Stimulated activated CD8-positive, alpha-beta memory T cell treated with anti-CD3 and anti-CD28 coated beads, Interleukin-12 subunit alpha, Interleukin-12 subunit beta, amount 100 ng/mL, for 1 hour (primary cell): ENCODE results near the gene LIN7A.

ENCODE experiments used
- DNase-seq: peaks from one replicate; pipeline ENCODE4 v3.0.0-alpha.2; 2020; ENCODE audit warnings: low read depth

Gene LIN7A, protein sequence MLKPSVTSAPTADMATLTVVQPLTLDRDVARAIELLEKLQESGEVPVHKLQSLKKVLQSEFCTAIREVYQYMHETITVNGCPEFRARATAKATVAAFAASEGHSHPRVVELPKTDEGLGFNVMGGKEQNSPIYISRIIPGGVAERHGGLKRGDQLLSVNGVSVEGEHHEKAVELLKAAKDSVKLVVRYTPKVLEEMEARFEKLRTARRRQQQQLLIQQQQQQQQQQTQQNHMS

DNA sequence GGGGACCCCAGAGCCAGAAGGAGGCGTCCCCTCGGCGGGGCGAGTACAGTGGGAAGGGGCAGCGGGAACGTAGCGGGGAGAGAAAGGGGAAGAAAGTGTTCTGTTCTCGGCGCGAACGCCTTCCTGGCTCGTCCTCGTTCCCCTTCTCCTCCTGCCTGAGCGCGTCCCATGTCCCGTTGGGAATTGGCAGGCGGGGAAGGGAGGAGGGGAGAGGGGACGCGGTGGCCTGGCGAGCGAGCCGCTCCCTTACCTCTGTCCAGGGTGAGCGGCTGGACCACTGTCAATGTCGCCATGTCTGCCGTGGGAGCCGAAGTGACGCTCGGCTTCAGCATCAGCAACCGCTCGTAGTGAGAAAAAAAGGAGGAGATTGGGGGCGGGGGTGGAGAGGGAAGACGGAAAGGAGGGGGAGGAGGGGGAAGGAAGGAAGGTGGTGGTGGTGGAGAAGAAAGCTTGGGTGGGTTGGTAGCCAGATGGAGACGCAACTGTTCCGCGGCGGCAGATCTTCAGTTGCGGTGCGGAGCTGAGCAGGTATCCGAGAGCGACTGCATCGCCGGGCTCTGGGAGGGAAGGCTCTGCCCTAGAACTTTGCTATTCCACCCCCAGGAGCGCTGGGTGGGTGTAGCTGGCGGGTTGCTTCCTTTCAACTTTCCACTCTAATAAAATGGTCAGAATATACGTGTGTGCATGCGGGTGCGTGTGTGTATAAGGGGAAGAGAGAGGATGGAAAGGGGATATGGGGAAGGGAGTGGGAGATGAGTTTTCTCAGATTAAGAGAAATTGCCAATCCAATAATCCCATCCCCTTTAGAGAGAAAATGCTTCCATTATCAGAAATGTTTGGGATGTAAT, at the start of gene LIN7A:
Gene LIN7A, minus strand, starts transcription at position 544 of the 848 bp plus-strand sequence. Its CDS starts 212 bp downstream, at position 332.
- no peak for DNase-seq

DNA sequence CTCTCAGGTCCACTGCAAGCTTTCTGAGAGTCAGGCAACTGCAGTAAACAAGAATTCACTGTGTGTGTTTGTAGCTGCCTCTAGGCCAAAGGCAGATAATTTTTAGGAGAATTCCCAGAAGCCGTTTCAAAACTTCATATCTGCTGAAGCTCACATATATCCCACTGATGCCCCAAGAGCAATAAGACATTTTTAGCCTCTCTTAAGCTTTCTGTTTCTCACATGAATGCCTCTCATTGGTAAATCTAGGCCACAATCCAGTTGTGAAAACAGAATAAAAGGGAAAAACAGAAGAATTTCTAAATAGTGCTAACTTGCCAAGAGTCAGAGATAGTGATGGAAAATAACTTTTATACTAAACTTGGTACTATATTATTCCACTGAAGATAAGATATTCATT, 48.5 kb upstream of the LIN7A start:
- DNase-seq, result no peak

DNA sequence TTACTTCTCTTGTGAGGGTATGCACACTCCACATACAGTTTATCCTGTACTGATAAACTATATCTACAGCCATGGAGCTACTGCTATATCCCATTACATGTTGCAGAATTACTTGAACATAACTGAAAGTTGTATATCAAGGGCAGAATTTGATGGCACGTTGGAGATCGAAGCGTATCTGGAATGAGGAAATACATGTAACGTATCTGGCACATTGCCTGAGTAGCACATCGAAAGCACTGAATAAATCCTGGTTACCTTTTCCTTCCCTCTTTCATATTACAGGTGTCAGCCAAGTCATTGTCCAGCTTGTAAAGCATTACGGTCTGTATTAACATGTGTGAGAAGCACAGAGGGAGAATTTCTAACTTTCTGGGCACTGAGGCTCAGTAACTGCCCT, 42.1 kb upstream of the LIN7A start:
- DNase-seq, result no peak

DNA sequence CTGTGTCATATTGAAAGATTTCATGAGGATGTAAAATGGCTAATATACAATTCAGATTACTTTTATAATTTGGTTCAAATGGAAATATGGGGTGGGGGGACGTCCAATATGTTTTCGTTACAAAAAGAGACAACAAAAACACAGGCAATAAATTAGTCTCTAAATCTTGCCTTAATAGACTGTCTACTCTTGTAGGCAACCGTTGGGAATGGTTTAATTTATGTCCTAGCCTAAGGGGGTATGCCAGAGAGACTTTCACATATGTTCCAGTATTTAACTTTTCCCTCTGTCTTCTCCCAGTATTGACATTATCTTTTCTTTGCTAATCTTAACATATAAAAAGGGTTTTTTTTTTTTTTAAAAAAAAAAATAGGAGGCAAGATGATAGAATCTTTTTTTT, 41.5 kb upstream of the LIN7A start:
- DNase-seq, result no peak

DNA sequence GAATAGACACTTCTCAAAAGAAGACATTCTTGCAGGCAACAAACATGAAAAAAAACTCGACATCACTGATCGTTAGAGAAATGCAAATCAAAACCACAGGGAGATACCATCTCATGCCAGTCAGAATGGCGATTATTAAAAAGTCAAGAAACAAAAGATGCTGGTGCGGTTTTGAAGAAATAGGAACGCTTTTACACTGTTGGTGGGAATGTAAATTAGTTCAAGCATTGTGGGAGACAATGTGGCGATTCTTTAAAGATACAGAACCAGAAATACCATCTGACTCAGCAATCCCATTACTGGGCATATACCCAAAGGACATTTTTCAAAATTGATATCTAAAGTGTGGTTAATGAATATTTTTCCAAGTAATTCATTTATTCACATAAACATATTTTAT, 39.6 kb upstream of the LIN7A start:
- DNase-seq, result no peak

DNA sequence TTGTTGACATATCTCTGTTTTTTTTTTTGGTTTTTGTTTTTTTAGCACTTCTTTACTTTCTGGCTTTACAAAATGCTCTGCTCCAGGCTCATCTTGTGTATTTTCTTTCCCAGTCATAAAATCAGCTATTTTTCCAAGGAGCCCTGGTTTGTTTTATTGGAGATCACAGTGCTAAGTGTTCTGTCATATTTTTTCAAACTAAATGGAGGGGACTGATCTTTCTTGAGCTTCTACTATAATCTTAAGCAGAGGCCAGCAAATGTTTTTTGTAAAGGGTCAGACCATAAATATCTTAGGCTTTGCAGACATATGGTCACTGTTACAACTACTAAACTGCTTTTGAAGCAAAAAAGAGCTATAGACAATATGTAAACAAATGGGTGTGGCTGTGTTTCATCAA, 30.6 kb upstream of the LIN7A start:
- DNase-seq, result no peak

DNA sequence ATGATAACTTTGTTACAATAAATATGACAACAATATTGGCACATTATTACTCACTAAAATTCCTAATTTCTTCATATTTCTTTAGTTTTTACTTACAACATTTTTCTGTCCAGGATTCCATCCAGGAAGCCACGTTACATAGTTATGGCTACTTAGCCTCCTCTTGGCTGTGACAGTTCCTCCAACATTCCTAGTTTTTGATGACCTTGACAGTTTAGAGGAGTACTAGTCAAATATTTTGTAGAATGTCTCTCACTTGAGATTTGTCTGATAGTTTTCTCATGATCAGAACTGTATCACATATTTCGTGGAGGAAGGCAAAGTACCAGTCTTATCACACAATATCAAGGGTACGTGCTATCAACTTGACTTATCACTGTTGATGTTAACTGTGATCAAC, 29.8 kb upstream of the LIN7A start:
- no peak for DNase-seq

DNA sequence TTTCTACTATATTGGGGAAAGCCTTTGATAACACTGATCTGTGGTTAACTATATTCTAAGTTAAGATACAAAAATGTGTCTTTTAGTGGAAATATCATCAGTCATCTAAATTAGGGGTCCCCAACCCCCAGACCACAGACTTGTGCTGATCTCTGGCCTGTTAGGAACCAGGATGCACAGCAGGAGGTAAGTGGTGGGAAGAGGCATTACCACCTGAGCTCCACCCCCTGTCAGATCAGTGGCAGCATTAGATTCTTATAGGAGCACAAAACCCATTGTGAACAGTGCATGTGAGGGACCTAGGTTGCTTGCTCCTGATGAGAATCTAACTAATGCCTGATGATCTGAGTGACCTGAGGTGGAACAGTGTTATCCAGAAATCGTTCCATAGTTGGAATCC, 28.3 kb upstream of the LIN7A start:
- no peak for DNase-seq

DNA sequence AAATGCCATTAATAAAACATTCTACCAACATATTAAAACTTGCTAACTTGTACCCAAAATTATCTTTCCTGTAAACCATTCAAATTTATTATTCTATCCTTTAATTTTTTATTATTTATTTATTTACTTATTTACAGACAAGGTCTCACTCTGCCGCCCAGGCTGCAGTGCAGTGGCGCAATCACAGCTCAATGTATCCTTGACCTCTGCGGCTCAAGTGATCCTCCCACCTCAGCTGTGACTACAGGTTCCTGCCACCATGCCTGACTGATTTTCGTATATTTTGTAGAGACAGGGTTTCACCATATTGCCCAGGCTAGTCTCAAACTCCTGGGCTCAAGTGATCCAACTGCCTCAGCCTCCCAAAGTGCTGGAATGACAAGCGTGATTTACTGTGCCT, 20.4 kb upstream of the LIN7A start:
- DNase-seq, result no peak

DNA sequence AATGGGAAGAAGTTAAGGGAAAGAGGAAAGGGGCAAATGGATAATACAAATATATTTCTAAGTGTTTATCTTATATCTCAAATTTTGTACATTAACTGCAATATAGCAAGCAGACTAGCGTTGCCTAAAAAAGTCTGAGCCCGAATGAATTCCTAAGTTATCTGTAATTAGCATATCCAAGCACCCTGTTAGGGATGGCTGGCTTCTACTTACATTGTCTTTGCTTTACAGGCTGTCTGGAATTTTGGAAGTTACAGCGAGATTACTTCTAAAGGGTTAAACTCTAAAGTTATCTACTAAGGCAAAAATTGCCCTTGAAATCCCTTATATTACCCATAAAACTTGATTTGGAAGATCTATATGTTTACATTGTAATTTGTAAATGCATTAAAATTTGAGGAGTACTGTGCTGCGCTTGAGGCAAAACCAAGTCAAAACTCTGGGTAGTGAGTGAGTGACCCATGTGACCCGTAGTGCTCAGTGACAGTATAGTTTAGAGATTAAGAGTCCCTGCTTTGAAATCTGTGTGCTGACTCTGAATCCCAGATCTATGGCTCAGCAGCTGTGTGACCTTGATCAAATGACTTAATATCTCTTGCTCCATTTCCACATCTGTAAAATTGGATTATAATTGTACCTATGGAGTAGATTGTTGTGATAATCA, 17.3 kb upstream of the LIN7A start:
- DNase-seq, result no peak

DNA sequence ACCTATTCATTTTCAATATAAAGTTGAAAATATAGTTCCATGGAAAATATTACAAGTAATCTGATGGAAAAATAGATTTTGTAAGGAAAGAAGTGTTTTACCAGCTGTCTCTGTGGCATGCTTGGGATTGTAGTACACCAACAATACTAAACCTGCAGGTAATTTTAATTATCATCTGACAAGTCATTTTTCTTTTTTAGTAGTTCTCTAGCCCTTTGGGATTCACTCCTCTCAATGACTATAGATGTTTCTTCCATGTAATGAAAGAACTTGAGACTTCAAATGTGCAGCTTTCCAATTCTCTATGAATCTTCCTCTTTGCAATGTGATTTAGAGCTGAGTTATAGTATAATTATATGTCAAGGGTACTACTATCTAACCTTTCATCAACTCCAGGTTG, 14.7 kb upstream of the LIN7A start:
- DNase-seq, result no peak

DNA sequence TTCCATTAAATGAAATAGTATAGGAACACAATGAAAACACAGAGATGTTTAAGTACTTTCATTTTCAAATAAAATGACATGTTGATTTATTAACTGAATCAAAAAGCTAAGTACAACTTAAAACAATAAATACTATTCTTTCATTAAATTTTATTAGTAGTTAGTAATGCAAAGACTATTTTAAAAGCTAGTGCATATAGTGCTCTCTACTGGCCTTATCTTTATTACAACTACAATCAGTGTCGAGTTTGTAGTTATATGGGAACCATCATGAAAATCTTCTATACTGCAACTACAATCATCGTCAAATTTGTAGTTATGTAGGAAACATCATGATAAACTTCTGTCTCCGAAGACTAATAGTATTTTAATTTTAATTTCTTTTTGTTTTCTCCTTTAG, 8.9 kb upstream of the LIN7A start:
- no peak for DNase-seq

DNA sequence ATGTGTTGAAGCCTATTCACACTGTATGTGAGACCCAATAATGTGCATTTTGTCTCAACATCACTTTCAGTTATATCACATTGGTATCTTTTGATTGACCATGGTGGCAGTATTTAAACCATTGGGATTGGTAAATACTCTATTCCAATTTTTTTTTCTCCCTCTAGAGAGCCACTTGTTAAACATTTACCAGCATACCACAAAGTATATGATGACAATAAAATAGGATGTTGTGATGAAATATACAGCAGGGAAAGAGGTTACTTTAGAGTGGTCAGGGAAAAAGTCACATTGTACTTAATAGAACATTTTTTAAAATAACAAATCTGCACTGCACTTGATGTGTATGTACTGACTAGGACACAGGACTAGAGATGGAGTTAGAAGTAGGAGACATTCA, 5.6 kb upstream of the LIN7A start:
- DNase-seq, result no peak

DNA sequence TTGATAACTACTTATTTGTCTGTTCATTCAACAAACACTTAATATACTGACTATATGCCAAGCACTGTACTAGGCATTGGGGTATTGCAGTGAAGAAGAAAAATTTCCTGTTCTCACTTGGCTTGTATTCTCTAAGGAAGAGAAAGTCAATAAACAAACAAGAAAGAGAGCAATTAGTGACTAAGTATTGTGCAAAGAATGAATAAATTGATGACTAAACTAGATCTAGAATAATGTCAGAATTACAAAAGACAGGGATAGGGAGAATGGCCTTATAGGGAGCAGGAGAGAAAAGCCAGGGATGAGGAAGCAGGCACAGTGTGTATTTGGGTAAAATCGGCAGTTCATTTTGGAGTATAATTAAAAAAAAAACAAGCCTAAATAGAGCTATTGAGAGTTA, 4.2 kb upstream of the LIN7A start:
- no peak for DNase-seq

DNA sequence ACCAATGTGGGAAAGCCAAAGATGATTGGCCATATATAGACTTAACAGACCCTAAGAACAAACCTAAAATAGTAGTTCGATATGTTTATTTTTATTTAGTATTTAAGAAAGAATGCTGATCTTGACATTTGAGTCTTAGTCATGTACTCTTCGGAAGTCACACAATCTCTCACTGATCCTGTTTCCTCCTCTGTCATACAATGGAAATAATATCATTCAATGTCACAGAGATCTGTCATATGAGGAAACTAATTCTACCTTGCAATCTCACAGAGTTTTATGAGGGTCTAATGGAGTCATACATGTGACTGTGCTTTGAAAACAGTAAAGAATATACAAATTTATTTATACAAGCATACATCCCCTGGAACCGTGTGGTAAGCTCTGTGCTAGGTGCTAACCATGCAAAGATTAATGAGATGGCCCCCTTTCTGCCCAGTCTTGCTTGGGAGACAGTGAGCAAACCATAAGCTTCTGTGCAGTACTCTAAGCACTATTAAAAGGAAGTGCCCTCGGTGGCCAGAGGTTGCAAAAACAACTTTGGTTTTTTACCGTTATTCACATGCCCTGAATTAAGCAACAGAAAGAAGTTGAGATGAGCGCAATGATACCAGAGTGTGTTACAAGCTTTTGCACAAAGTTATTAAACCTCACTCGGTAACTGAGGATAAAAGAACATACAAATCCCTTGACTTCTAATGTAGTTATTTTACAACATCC, 1.7 kb upstream of the LIN7A start:
- DNase-seq, result no peak

DNA sequence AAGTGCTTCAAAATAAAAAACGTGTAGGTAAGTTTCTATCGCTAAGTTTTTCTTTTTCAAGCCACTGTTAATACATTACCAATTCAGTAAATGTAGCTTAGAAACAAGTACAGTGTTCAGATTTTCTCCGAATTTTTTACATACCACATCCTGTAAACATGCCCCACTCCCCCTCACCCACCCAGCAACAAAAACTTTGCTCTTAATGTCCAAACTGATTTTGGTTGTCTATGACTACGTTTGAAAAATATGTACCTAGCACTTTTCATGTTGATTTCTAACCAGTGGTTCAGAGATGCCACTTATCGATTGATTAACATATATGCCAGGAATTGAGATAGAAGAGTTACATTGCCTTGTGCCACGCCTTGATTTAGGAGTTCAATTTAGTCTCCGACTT, 663 bp upstream of the LIN7A start:
- DNase-seq, result no peak

DNA sequence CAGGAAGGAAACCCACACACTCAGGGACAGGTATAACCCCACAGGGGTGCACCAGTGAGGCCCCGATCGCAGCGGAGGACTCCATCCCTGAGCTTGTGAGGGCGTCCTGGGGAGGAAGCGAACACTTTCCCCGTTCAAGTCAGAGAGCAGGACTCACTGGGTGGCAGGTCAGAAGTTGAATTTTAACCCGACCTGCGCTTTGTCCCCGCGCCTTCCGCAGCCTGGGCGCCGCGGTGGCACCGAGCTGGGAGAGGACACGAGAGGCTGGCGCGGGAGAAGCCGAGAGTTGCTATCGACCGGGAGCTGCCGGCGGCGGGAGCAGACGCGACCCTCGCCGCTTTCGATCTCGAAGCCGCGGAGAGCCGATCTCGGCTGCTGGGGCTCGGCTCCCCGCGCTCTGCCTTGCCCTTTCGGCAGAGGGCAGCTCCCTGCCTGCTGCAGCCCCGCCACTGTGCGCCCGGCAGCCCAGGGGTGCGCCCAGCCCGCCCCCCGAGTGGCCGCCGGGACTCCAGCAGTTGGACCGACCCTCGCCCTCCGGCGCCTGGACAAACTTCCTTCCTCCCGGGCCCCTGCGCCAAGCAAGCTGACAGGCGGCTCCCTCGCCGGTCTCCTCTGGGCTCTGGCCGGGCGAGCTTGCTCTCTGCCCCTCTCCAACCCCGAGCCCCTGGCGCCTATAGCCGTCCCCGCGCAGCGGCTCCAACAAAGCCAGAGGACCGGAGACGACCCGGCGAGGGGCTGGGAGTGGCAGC, 918 bp downstream of the LIN7A start:
- no peak for DNase-seq

DNA sequence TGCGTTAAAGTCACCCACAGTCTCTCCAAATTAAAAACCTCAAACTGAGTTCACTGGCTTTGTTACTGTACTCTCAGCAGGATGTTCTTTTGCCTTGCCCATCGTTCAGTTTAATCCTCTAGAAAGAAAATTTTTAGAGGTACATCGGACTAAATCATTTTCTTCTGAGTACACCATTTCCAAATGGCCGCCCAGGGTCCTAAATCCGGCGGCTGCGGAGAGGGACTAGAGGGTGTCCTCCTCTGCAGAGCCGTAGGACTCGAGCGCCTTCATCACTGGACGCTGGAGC, 1.4 kb downstream of the LIN7A start:
- DNase-seq, result no peak

DNA sequence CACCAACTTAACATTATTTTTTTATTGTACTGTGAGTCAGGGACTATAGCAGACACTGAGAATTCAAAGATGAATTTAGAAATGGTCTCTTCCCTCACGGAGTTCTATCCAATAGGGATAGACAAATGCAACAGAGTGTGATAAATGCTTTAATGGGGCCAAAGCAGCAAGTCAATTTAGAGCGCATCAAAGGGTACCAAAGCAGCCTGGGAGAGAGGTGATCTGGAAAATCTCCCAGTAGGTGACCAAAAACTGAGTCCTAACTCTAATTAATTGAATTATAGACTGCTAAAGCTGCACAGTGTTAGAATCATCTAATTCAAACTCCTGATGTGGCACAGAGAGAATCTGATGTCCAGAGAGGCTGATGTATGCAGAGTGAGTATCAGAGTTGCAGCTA, 2.6 kb downstream of the LIN7A start:
- no peak for DNase-seq

DNA sequence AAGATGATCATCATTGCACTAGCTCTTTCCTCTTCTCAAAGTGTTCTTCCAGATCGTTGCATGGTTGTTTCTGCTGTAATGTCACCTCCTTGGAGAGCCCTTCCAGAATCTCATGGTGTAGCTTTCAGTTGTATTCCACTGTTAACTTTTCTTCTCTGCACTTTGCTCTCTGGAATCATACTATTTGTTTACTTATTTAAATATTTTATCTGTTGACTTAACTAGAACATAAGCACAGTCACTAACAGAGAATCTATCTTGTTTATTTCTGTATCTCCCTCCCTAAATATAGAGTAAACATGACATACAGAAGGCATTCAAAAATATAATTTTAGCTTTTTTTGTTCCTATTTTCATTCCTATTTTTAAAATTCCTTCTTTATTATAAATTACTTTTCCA, 11.8 kb downstream of the LIN7A start:
- no peak for DNase-seq

DNA sequence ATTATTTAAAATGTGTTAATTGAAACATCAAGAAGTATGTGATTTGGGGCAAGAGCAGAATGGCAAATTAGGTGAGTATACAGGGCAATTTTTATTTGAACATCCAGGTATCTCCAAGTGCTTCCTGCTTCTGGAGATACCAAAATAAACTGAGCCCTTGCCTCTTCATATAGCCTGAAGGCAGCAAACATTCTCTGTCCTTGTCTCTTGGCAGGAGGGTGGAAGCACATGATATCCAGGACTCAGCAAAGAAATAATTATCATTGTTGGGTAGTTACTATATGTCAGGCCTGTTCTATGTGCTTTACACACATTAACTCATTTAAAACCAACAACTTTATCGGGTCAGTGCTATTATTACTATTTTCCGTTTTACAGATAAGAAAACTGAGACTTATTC, 12.5 kb downstream of the LIN7A start:
- DNase-seq, result no peak

DNA sequence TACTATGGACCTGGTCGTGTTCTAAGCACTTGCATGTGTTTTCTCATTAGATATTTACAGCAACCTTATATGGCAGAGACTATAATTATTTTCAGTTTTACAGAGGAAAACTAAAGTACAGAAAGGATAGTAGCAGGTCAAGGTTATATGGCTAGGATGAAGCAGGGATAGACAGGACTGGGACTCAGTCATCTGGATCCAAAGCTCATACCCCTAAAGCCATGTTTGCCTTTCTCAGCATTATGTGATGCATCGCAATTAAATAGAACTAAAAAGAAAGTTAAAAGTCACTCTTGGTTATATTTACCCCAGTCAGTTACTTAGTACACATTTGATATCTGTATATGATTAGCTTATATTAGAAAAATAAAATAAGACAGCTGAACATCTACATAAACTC, 13.3 kb downstream of the LIN7A start:
- no peak for DNase-seq
